ENCODE measurements around the gene FOXO3.

GRCh38 chr6:108597572-108598304 is 37.0 kb downstream of the FOXO3 start:
- TF ChIP-seq CTCF (IDR thresholded peaks at IDR 0.05) (no peak), POLR2A (IDR thresholded peaks at IDR 0.05) (no peak), EP300 (IDR thresholded peaks at IDR 0.05) (no peak), POLR2AphosphoS5 (IDR thresholded peaks at IDR 0.05) (peak in 1 of 4 donors; percentile 26)
